GM18858 (cell line): Measurements from ENCODE around the gene RASGRF2.
"Not testable (repeated sequence)": the region's sequence is repeated elsewhere in the genome, so short reads cannot be mapped to it uniquely, and the experiment has no call there.

ENCODE experiments used
- ATAC-seq: cut with Tn5 transposase; IDR thresholded peaks from one replicate; pipeline ENCODE4 v1.9.1; 2021; ENCODE audit not compliant: unreplicated experiment

The RASGRF2 gene

DNA sequence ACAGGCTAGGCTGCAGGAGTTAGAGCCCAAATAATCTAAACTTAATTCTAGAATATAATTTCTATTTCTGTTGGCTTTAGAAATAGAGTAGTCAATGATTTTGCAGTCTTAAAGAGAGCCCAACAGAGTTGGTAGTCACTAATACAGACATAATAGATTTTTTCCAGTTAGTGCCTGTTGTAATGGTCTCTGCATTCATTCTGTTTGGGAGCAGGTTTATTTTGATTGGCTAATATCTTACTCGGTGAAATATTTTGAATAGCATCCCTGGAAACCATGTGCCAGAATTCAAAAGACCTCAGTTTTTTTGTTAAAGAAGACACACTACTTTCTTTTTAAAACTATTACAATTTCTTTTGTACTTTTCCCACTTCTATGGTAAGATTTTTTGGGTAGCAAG is 107.2 kb downstream of the RASGRF2 start:
- ATAC-seq, result no peak

DNA sequence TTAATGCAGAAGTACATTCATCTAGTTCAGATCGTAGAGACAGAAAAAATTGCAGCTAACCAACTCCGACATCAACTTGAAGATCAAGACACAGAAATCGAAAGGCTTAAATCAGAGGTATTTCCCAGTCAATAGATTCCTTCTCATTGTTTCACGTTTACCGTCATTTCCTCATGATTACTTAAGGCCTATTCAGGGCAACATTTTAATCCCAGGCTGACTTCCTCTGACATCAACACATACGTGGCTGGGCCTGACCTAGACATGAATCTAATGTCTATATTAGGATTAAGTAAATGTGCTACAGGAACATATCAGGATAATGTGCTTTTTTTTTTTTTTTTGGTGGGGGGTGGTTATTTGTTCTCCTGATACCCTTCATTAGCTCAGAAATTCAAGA is 107.9 kb downstream of the RASGRF2 start:
- no peak for ATAC-seq

DNA sequence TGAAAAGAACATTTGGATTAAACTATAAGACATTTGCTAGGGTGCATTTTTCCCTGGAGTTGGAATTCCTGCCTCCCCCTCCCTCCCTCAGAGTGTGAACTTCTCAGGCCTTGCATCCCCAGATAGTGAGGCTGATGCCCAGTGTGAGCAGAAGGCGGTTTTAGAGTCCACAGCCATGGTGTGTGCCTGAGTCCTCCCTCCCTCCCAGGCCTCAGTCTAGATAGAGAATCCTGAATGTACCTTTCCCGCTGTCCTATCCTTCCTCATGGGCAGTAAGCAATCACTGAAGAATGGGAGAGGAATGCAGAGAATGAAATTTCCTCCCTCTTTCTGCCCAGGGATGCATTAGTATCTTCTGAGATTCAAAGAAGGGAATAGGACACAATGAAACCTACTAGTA is 108.5 kb downstream of the RASGRF2 start:
- no peak for ATAC-seq

DNA sequence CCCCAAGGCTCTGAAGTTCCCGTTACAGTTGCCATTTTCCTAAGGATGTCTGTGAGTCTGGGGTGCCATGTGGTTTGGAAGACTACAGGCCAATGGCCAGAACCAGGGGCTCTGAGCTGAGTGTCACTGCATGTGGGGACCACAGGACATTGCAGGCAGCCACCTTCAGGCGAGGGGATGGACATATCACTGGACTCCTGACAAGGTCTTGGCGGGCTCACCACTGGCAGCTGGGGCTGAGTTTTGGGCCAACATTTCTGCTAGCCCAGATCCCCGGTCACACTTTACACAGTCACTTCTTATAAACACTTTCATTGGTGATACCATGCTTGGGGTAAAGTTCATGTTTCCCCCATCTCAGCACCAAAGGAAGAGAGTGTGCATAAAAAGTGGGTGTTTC is 109.8 kb downstream of the RASGRF2 start:
- ATAC-seq, result no peak

DNA sequence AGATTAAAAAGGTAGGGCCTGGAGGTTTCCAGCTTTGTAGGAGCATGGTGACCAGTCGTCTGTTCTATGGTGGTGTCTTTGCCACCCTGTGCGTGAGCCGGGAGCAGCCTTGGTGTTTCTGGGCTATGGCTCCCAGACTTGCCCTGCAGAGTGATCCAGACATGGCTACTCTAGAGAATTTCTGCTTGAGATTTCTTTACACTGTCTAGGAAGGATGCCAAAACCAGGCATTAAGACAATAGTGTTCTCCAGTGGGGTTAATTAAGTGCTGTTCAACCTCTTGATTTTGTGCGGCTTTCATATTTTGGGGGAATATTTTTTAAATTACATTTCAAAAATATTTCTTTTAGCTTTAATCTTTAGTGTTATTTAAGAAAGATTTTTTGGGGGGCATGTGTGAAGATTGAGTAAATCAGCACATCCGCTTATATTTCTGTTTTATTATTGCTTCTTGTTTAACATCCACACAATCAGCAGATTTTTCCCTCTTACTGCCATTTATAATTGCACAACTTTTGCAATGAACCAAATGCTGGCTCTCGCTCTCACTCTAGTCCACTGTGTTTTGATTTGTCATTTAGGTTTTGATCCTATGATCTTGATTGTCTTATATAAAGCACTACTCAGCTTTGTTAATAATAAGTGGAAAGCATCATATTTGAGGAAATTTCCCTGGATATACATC is 110.5 kb downstream of the RASGRF2 start:
- ATAC-seq, result no peak

DNA sequence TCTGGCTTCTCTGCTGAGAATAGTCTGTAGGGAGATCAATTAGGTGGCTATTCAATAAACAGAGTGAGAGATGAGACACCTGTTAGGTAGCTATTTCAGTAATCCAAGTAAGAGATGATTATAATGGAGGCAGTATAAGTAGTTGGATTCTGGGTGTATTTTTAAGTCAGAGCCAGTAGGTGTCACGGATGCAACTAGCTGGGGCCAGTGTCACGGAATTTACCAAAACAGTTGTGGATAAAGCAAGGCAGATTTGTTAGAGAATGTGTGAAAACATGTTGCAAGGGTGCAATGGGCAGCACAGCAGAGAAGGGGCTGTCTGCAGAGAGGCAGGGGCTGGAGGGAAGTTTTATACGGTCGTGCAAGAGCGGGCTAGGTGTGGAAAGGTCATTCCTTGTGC is 114.9 kb downstream of the RASGRF2 start:
- ATAC-seq, result no peak

DNA sequence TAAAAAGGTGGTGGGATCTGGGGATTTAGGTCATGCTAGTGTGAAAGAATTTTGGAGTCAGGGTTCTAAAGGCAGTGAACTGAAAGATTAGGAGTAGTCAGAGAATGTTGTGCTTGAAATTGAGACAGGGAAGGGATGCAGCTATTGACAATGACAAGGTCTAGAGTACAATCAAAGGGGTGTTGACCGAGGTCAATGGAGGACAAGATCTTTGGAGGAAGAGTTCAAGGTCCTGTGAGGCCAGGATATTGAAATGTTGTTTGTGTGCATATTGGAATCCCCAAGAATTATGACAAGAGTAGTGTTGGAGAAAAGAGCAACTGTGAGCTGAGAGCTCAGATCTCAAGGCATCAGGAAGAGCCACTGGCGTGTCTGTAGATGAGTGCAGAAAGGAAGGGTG is 116.9 kb downstream of the RASGRF2 start:
- ATAC-seq, result no peak

DNA sequence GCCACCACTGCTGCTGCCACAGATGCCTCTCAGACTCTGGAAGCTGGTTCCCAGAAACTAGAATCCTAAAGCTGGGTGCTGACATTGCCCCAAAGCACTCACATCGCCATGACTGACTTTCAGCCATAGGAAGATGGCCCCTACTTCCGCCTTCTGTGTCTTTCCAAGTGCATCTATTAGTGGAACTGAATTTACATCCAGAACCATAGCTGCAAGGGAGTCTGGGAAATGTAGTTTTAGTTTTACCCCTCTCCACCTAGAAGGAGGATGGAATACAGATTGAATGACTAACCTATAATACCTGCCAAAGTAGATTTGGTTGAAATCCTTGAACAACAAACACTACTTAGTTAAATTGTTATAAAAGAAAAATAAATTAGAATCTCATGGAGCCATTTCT is 118.8 kb downstream of the RASGRF2 start:
- ATAC-seq, result no peak

DNA sequence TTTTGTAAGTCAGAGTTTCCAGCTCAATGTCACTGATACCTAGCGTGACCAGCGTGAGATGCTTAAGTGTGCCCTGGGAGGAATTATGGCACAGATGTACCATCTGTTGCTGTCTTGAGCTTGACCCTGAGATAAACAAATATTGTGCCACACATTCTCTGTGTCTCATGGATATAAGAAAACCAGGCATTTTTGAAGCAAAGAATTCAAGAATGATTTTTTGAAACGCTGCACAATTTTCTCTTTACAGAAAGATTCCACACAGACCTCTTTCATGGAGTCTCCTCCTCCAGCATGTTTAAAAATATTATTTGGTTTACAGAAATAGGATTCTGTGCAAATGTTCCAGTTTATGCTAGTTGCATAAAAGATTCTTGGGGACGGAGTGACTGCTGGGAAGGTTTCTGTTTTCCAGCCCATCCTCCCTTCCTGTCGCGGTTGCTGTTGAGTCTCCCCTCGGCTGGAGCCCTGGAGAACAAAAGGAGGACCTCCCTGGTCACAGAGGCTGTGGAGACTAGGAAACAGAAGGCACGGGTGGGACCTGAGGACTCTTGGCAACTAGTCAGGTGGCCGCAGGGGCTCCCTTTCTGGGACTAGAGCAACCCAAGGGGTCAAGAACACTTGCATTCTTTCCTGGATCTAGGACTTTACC is 120.8 kb downstream of the RASGRF2 start:
- ATAC-seq, result no peak

DNA sequence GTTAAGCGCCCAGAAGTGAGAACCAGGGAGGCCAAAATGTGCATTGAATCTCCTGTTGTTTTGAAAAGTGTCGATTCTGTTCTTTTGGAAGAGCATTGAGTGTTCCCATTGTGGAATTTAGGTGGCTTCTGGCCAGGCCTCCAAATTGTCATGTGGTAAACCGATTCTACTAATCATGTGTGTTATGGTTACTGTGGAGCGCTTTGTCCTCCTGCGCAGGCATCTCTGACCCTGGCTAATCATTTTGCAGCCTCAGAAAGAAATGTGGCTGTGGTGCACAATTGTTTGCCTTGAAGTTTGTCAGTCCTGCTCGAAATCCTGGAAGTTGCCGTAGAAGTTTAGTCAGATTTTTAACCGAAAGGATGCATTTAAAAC is 121.3 kb downstream of the RASGRF2 start:
- no peak for ATAC-seq

DNA sequence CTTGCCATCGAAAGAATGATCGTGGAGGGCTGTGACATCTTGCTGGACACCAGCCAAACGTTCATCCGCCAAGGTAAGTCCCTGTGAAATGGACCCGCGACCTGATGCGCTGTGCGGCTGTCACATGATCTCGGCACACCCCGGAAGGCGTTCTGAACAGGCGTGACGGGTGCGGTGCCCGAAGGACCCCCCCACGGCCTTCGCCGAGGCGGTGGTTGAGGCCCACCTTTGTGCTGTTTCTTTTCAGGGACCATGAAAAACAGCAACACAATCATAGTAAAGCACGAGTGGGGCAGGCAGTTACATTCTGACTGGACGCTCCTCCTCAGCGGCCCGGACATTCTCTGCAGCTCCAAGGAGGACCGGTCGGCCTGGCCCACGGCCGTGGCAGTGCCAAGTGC is 126.7 kb downstream of the RASGRF2 start:
- no peak for ATAC-seq

DNA sequence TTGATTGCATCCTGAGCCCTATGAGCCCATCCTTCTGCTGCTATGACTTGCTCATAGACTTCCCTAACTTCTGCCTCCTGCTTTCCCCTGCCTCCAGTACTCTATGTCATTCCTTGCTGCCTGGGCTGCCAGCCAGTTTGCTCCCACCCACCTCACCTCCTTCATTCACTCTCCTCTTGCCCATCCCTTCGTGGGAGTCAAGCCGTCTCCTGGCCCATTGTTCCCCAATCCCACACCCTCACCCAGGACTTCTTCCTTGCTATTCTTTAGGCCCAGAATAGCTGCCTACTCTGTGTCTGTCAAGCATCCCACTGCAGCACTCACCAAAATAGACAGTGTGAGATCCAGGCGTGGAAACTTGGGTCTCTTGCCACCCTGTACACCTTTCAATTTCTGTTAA is 131.0 kb downstream of the RASGRF2 start:
- ATAC-seq, result no peak

DNA sequence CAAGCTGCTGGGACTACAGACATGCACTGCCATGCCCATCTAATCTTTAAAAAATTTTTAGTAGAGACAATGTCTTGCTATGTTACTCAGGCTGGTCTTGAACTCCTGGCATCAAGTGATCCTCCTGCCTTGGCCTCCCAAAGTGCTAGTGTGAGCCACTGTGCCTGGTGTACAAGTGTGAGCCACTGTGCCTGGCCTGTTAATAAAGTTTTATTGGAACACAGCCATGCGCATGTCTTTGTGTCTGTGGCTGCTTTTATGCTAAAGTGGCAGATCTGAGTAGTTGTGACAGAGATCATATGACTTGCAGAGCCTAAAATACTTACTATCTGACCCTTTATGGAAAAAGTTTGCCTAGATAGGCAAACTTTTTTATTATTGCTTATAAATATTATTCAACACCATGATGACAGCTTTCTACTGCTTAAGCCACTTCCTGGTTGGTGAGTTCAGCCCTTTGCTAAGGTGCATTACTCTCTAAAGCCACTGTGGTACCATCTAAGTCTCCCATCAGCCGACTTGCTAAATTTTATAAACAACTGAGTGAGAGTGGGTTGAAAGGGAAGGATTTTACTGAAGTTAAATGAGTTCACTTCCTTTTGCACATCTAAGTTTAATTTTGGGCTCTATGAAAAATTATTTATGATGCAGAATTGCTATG is 133.5 kb downstream of the RASGRF2 start:
- no peak for ATAC-seq

DNA sequence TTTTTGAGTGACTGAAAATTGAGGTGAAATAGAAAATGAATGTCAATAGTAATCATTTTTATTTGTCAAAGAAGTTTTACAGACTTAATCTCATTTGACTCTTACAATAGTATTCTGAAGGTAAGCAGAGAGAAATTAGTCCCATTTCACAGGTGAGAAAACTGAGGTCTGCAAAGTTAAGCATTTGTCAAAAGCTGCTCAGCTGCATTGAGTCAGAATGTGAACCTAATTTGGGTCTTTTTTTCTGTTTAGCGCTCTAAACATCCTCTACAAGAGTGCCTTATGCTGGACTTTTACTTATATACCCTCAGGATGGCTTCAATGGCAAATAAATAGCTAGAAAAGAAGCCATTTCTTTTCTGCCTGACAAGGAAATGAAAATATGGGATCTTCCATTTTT is 135.7 kb downstream of the RASGRF2 start:
- no peak for ATAC-seq

DNA sequence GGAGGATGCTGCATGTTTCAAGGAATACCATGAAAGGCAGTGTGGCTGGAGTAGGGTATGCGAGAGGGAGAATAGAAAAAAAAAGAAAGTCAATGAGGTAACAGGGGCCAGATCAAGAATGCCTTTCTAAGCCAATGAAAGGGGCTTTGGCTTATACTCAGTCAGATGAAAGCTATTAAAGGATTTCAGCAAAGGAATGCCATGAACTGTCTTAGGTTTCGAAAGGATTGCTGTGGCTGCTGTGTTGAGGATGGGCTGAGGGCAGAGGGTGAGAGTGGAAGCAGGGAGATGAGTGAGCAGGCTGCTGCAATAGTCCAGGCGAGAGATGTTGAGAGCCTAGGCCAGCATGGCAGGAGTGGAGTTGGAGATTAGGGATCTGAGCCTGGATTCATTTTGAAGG is 137.6 kb downstream of the RASGRF2 start:
- ATAC-seq, result no peak

DNA sequence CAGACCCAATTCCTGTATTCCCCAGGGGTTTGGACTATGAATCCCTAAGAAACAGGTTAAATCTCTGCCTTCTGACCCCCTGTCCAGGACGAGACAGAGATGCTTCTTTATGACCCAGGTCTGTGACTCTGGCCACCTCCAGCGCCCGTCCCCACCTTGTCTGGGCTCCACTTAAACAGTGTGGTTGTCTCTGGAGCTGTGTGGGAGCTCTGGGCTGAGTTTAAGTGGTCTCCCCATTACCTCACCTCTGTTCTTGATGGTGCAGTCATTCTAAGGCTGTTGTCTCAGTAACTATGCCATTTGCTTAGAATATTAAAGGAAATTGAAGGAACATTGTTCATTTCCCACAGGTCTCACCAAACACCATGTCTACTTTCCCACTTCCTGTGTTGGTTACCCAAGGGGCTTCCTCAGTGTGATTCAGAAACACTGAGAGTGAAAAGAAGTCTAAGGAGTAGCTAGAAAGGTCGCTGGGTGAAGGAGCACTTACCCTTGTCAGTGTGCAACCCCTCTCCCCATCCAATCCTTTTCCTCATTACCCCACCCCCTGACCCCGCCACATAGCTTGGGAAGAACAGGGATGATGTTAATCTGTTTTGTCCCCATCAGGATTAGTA is 145.2 kb downstream of the RASGRF2 start:
- no peak for ATAC-seq

DNA sequence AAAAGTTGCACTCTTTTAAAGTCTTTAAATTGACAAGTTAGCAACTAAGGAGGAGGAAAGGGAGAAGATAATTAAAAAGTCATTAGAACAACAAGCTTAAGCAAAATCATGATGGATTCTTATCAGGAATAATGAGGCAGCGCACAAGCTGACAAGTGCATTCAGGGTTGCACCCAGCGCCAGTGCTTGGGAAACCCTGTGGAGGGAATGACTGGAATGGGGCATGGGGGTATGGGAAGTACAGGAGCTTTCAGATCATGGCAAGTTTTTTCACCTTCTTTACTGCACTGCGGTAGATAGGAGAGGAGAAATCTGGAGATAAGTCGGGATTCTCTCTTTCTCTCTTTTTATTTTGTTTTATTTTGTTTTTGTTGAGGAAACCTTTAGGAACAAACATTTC is 155.1 kb downstream of the RASGRF2 start:
- ATAC-seq, result no peak

DNA sequence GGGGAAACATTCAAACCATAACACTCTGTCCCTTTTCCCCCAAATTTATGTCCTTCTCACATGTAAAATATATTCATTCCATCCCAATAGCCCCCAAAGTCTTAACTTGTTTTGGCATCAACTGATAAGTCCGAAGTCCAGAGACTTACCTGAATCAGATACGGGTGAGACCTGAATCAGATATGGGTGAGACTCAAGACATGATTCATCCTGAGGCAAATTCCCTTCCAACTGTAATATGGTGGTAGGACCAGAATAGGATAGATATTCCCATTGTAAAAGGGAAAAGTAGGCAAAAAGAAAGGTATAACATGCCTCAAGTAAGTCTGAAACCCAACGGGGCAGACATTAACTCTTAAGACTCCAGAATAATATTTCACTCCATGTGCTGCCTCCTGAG is 157.4 kb downstream of the RASGRF2 start:
- ATAC-seq, result no peak

DNA sequence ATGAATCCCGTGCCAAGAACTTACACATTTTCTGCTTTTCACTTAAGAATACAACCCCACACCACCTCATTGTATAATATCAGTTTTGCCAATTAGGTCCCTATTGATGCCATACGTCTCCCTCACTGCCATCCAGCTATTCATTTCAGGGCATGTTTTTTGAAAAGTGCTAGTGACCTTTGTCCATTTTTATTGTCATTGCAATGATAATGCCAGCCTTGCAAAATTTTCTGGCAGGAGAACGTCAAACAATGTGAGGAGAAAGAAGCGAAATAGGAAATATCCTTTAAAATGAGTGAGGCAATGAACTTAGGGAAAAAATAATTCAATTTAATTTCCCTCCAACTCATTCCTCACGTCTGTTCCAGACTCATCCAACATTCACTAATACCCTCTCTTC is 161.1 kb downstream of the RASGRF2 start:
- no peak for ATAC-seq

DNA sequence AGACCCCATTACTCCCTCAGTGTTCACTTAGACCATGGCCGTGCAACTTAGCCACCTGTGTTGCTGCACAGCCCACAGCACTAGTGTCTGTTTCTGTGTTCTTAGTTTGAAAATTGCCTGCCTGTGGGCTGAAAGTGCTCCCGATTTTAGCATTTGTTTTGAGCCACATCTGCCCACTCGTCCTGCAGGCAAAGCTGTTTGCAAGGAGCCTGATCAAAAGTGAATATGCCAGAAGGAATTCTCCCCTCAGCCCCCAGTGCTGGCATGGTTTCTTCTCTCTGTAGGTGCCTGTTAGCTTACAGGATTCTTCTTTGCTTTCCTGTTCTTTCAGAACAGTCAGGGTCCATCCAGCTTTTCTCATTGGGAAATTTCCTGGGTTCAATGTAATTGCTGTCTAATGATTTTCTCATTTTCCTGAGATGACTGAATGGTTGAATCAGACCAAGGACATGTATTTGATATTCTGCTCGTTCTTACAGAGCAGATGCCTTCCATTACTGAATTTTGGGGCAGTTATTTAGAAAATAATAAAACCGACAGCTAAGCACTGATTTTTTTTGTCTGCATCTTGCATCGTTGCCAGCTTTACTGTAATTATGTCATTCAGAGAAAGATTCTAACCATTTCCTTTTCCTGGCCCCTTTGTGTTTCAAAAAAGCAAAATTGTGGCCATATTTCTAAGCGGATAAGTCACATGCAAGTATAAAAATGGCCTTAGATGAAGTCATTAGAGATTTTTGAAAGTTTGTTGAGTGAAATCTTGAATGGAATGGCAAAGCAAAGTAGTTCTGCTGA is 161.9 kb downstream of the RASGRF2 start:
- no peak for ATAC-seq

DNA sequence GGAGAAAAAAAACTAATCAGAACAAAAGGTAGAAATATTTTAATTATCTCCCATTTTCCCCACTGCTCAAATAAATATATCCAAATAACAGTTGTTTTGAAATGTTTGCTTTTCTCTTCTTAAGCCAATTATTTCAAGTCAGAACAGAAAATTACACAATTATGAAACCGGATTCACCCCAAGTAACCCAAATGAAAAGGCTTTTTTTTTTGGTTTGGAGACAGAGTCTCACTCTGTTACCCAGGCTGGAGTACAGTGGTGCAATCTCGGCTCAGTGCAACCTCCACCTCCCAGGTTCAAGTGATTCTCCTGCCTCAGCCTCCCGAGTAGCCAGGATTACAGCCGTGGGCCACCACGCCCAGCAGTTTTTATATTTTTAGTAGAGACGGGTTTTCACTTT is 164.5 kb downstream of the RASGRF2 start:
- not testable (repeated sequence) for ATAC-seq
